ENCODE data around the gene DNM3.
A peak's percentile ranks its signal among the peaks of the same experiment; 100 is the strongest.

DNM3 gene

GRCh38 chr1:172446547-172446946 lies 605.2 kb downstream of the DNM3 start:
- DNase-seq = no peak

DNA sequence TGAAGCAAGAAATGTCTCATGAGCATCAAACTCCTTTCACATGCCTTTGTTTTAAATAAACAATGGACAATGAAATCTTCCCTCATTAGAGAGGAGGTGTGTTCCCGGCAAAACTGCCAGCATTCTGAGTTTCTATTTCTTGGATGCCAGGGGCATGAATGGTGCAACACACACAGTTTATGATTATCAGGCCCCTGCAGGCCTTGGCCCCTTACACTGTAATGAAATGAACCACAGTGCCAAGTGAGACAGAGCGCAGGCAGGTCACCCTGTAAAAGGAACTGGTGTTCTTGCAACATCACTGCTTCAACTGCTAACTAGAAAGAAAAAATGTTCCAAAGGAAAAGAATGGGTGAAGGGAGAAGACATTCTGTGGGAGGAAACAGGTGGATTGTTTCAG lies 606.3 kb downstream of the DNM3 start:
- no peak for DNase-seq

DNA sequence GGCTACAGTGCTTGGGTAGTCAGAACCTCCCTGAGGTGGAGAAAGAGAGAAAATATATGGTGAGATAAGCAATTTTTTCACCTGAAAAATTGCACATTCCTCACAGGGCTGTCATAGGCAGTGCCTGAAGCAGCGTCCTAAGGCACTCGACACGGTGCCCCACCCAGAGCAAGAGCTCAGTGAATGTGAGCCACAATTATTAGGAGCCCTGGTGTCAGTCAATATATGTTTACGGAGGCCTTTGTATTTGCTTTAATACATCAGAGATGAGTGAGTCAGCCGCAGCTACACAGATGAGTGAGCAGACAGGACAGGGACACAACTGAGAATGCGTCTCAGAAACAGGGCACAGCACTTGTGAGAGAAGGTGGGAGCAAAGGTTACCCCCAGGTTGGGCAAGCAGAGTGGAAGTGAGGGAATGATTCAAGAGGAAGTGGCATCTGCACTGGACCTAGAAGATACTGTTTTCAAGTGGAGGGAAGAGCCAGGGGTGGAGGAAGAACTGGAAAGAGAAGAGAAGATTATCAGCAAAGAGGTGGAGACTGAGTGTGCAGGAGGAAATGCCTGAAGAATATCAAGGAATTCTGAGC lies 607.8 kb downstream of the DNM3 start:
- DNase-seq = peak; percentile 14

DNA sequence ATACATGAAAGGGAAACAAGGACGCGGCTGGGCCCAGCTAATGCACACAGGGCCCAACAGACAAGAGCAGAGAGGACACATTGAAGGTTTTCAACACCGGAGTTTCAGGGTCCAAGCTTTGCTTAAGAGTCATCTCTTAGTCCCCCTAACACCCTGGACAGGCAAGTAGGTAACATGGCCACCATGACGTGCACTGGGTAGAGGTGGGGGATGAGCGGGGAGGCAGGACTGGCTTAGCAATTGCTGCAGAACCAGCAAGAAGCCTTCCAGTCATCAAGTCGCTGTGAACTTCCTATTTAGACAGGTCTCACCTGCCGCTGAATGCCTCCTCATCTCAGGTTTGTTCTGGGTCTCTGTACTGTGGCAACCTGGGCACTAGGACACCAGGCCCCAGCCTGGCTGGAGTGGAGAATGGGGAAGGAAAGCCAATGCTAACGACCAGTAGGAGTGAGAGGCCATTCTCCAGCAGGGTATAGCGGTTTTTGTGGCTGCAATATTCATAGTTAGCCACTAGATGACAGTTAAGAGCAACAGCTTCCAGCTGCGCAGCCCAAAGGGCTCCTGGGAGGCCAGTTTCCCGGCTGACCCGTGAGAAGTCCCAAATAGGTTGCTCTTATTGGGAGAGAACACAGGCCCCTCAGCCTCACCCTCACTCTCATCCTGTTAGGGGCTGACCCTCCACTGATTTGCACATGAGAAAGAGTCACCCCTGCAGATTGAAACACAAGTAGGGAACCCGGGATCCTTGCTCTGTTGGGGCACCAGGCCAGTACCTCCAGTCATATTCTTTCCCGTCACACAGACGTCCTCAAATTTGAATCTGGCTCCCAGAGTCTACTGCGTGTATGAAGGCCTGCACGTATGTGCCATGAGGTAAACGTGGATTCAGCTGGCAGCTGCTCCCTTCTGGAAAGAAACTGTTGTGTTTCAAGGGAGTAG lies 608.6 kb downstream of the DNM3 start:
- peak; percentile 39 for DNase-seq

- no peak for DNase-seq
Observed at GRCh38 chr1:172450524-172450885, 609.2 kb downstream of the DNM3 start.

- DNase-seq = no peak
Observed at GRCh38 chr1:172451002-172451443, 609.7 kb downstream of the DNM3 start.

DNA sequence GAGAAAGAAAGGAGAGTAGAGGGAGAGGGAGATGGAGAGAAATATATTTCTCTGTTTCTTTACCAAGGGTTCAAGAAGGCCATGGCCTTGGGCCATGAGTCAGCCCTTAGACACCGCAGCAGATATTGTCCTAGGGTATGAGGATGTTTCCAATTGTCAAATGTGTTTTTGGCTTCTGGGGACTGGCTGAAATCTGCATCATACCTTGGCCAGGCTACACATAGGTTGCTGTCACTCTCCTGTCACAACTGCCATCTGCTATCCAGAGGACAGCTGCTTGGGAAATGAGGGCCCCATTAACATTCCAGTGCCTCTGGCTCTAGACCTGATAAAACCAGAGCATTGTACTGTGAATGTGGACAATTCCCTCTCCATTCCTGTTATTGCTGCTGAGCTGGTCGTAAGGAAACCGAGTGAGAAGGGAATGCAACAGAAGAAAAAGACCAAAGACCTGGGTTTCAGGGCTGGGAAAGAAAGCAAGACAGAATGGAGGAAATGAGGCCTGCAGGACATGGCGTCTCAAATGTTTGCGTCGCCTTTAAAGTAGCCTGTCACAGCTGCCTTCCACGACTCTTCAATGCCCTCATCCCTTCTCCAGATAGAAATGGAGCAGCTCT lies 611.3 kb downstream of the DNM3 start:
- no peak for DNase-seq

DNA sequence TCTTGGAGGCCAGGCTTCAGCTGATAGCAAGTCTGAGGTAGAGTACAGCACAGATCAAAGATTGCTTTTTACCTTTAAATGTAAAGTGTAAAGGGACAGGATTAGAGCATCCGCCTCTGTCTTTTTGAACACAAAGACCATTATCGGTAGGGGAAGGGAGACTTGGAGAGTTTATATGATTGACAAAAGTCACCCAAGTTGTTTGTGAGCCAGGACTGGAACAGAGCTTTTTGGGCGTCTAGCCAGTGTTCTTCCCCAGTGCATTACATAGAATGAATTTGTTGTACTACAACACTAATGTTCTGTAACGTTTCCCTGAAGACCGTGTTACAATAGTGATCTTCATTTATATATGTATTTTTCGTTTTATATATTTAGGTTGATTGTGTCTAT lies 611.9 kb downstream of the DNM3 start:
- no peak for DNase-seq

DNA sequence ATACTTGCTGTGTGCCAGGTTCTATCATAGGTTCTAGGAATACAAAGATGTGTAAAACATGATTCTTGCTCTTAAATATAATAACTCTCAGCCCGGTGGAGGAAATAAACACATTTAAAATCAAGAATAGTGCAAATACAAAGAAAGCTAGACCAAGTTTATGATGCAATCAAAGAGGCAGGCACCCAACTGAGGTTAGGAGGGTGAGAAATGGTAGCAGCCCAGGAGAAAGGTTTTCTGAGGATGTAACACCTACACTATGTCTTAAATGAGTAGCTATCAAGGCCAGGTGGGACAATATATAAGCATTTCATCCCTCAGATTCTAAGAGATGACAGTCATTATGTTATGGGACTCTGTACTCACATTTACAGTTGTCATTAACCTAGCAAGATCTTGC lies 612.3 kb downstream of the DNM3 start:
- DNase-seq = no peak

DNA sequence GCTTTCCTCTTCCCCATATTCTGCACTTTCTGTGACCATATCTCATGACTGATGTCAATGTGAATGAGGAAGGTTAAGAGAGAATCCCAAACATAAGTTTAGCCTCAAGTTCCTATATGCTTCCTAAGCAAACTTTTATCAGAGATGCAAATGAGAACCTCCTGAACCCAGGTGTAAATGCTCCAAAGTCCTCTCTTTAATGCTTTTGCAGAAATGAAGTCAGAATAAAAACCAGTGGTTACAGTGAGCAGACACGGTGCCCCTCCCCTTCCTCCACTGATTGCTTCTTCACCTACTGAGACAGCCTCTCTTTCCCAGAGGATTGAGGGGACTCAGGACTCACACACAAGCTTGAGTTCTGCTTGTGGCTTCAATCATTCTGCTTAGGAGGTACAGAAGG lies 614.2 kb downstream of the DNM3 start:
- no peak for DNase-seq

- DNase-seq = no peak
Observed at GRCh38 chr1:172456344-172456769, 615.1 kb downstream of the DNM3 start.

DNA sequence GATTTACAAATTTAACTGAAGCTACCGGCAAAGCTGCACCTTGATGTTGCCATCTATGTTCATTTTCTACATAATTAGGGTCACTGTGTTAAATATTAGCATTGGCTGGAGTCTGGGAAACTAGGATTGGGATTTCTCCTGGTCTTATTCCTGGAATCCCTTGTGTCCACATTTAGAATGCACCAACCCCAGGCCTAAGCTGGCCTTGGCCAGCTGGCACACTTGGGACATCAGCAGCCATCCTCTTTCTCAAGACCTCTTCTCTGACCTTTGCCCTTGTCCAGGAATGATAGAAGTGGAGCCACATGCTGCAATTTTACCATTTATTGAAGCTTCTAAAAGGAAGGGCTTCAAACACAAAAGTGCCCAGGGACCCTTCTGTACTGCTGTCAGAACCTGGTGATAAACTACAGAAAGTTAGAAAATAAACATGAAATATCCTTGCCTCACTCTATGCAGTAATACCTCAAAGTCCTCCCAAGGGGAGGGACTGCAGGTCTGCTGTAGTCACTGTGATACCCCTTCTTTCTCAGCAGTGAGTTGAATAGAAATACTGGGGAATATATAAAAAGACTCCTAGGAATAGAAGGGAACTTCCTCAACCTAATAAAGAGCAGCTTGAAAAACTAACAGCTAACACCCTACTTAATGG lies 616.3 kb downstream of the DNM3 start:
- no peak for DNase-seq

DNA sequence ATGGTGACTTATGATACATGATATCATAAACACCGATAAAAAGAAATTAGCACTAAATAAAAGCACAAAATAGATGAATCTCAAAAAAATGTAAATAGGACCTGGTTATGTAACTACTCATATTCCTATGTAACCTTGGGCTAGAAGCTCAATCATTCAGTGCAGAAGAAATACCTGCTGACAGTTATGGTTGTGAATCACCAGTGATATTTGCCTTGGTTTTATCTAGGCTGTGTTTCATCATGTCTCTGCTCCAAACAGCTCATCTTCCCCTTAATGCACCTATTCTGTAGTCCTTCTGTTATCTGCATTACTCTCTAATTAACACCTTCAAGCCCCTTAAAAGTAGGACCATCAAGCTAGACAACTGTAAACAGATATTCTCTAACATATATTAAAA lies 618.9 kb downstream of the DNM3 start:
- DNase-seq = no peak

GRCh38 chr1:172460887-172461315 lies 619.6 kb downstream of the DNM3 start:
- no peak for DNase-seq

All from stimulated activated CD4-positive, alpha-beta T cell treated with anti-CD3 and anti-CD28 coated beads, Interleukin-15, amount 100 ng/mL, for 24 hours (primary cell).